SK-N-SH (cell line): Measurements from ENCODE around the gene ARID1B. TPM values are rescaled to one million over a fixed set of nuclear protein-coding genes. Genes with fewer than 3 reads are reported as not detected.

Experiments used
- CTCF ChIA-PET: fragments of 300-600, 350-600 bp; formaldehyde crosslinking; extraction: SDS; loops from one replicate; lab custom pipeline; 2021; lab: Yijun Ruan, JAX
- POLR2A ChIA-PET: fragments of 350-600 bp; sonication (Branson Sonifier 250); formaldehyde crosslinking; extraction: SDS; loops from one replicate; lab custom pipeline; 2020; ENCODE audit warnings: antibody characterized with exemption, inconsistent platforms; lab: Yijun Ruan, JAX
- DNase-seq: peaks from one replicate; pipeline ENCODE4 v3.0.0; 2012
- H2AFZ ChIP-seq: fragments of 200-600 bp; sonication (generic); 2 replicates; pipeline ENCODE4 v1.8.1; 2016; ENCODE audit warnings: antibody characterized with exemption, mild to moderate bottlenecking, low read depth
- H3F3A ChIP-seq: fragments of 200-600 bp; sonication (generic); replicated peaks from 2 replicates; pipeline ENCODE3; 2016; ENCODE audit warnings: antibody characterized with exemption, mild to moderate bottlenecking; ENCODE audit not compliant: insufficient read depth
- H3K27ac ChIP-seq, 2 experiments: fragments of 200-500 bp in 1 of 2; fragments of 200-600 bp in 1 of 2; sonication (Bioruptor generic) in 1 of 2; sonication (generic), shearing (Covaris generic) in 1 of 2; 2 replicates each; pipeline versions ENCODE4 v1.5.1 to v1.6.1; 2014 to 2016; ENCODE audit warnings: low read depth in 2 of 2, inconsistent platforms in 1 of 2, low read length in 1 of 2, mild to moderate bottlenecking in 1 of 2, mixed read lengths in 1 of 2
- H3K27me3 ChIP-seq: fragments of 200-600 bp; sonication (generic), shearing (Covaris generic); 2 replicates; pipeline ENCODE4 v1.6.1; 2016; ENCODE audit warnings: mixed run types; ENCODE audit not compliant: insufficient read depth
- H3K36me3 ChIP-seq, 2 experiments: fragments of 200-500 bp in 1 of 2; fragments of 200-600 bp in 1 of 2; sonication (Bioruptor generic) in 1 of 2; sonication (generic) in 1 of 2; replicated peaks in 1 of 2; 2 replicates each; pipeline versions ENCODE3 to v1.5.1; 2014 to 2016; ENCODE audit warnings: low read length in 1 of 2, mild to moderate bottlenecking in 1 of 2; ENCODE audit not compliant: insufficient read depth in 2 of 2, control insufficient read depth in 1 of 2
- H3K4me1 ChIP-seq, 2 experiments: fragments of 200-500 bp in 1 of 2; fragments of 200-600 bp in 1 of 2; sonication (Bioruptor generic) in 1 of 2; sonication (generic), shearing (Covaris generic) in 1 of 2; 2 replicates each; pipeline versions ENCODE4 v1.5.1 to v1.6.1; 2014 to 2016; ENCODE audit warnings: low read depth in 1 of 2, low read length in 1 of 2, mixed run types in 1 of 2; ENCODE audit not compliant: insufficient read depth in 2 of 2, control insufficient read depth in 1 of 2
- H3K4me2 ChIP-seq: fragments of 200-600 bp; sonication (generic), shearing (Covaris generic); 2 replicates; pipeline ENCODE4 v1.6.1; 2017; ENCODE audit warnings: mixed run types
- H3K4me3 ChIP-seq, 2 experiments: fragments of 200-500 bp in 1 of 2; fragments of 200-600 bp in 1 of 2; sonication (Bioruptor generic) in 1 of 2; sonication (generic), shearing (Covaris generic) in 1 of 2; 2 replicates each; pipeline versions ENCODE4 v1.5.1 to v1.8.1; 2014 to 2016; ENCODE audit warnings: low read depth in 2 of 2, inconsistent platforms in 1 of 2, low read length in 1 of 2, mild to moderate bottlenecking in 1 of 2, mixed read lengths in 1 of 2, moderate library complexity in 1 of 2
- H3K79me2 ChIP-seq: fragments of 200-600 bp; sonication (generic); 2 replicates; pipeline ENCODE4 v1.8.1; 2017; ENCODE audit warnings: mild to moderate bottlenecking; ENCODE audit not compliant: insufficient read depth
- H3K9ac ChIP-seq: fragments of 200-600 bp; sonication (generic); 2 replicates; pipeline ENCODE4 v1.6.1; 2017; ENCODE audit warnings: mixed run types
- H3K9me2 ChIP-seq: fragments of 200-600 bp; sonication (generic); 2 replicates; pipeline ENCODE4 v1.6.1; 2017; ENCODE audit warnings: mixed run types
- H3K9me3 ChIP-seq: fragments of 200-600 bp; sonication (generic); 2 replicates; pipeline ENCODE4 v1.6.1; 2017; ENCODE audit warnings: mixed run types, mild to moderate bottlenecking, moderate library complexity
- H4K20me1 ChIP-seq: fragments of 200-600 bp; sonication (generic); 2 replicates; pipeline ENCODE4 v1.6.1; 2017; ENCODE audit warnings: mild to moderate bottlenecking, mixed run types; ENCODE audit not compliant: insufficient read depth
- CHD2 ChIP-seq: fragments of 150-350 bp; IDR thresholded peaks from 2 replicates; pipeline ENCODE4 v1.6.1; 2018; ENCODE audit warnings: low read length; ENCODE audit not compliant: partially characterized antibody
- CTCF ChIP-seq: fragments of 200-600 bp; sonication (generic); IDR thresholded peaks from 2 replicates; pipeline ENCODE4 v1.6.1; 2017; ENCODE audit warnings: antibody characterized with exemption, mild to moderate bottlenecking, moderate library complexity
- ELF1 ChIP-seq: IDR thresholded peaks from 2 replicates; pipeline ENCODE4 v1.4.0; 2012
- GATA2 ChIP-seq: sonication (generic); formaldehyde crosslinking; IDR thresholded peaks from 2 replicates; pipeline ENCODE4 v1.5.0; 2020; ENCODE audit warnings: mild to moderate bottlenecking, missing genetic modification reagents
- IRF3 ChIP-seq: fragments of 150-350 bp; IDR thresholded peaks from 2 replicates; pipeline ENCODE4 v1.6.1; 2016; ENCODE audit warnings: mild to moderate bottlenecking, low read depth, low read length
- JUND ChIP-seq: IDR thresholded peaks from 2 replicates; pipeline ENCODE4 v1.4.0; 2012
- MAX ChIP-seq: IDR thresholded peaks from 2 replicates; pipeline ENCODE4 v1.4.0; 2012; ENCODE audit warnings: low read depth
- MXI1 ChIP-seq: IDR thresholded peaks from 2 replicates; pipeline ENCODE4 v1.6.1; 2012; ENCODE audit warnings: mild to moderate bottlenecking, low read depth, low read length, improper control_type of control experiment
- PBX3 ChIP-seq: IDR thresholded peaks from 2 replicates; pipeline ENCODE4; 2012
- POLR2AphosphoS5 ChIP-seq: IDR thresholded peaks from 2 replicates; pipeline ENCODE4 v1.6.1; 2012; ENCODE audit warnings: low read depth, low read length
- RAD21 ChIP-seq: IDR thresholded peaks from 2 replicates; pipeline ENCODE4 v1.6.1; 2012; ENCODE audit warnings: mild to moderate bottlenecking, low read length
- REST ChIP-seq: IDR thresholded peaks from 2 replicates; pipeline ENCODE4 v1.6.1; 2012; ENCODE audit warnings: mild to moderate bottlenecking, low read depth, low read length, moderate library complexity
- RFX5 ChIP-seq: IDR thresholded peaks from 2 replicates; pipeline ENCODE4 v1.6.1; 2012; ENCODE audit warnings: mild to moderate bottlenecking, improper control_type of control experiment, low read length
- TAF1 ChIP-seq: IDR thresholded peaks from 2 replicates; pipeline ENCODE4 v1.6.1; 2012; ENCODE audit warnings: low read depth, mild to moderate bottlenecking, low read length, moderate library complexity, borderline replicate concordance
- TCF12 ChIP-seq: IDR thresholded peaks from 2 replicates; pipeline ENCODE4 v1.4.0; 2012
- TEAD4 ChIP-seq: IDR thresholded peaks from 2 replicates; pipeline ENCODE4 v1.4.0; 2012; ENCODE audit warnings: mild to moderate bottlenecking, borderline replicate concordance; ENCODE audit not compliant: insufficient read depth
- USF1 ChIP-seq: IDR thresholded peaks from 2 replicates; pipeline ENCODE4 v1.4.0; 2012; ENCODE audit warnings: low read depth, borderline replicate concordance
- ZBTB33 ChIP-seq: IDR thresholded peaks from 2 replicates; pipeline ENCODE4 v1.4.0; 2012; ENCODE audit warnings: low read depth, borderline replicate concordance
- WGBS: methylation state at CpG from one replicate; pipeline ENCODE4 v1.1.6; 2017; ENCODE audit warnings: low lambda C conversion rate; 5-methylcytosine and 5-hydroxymethylcytosine counted together
- polyA plus RNA-seq, 3 experiments: library from polyadenylated mRNA; depleted of rRNA; stranded (reverse); fragments of >200 nt; gene quantifications; 2 replicates each; pipeline ENCODE4 v1.2.3, GENCODE V29; 2012

Gene ARID1B
- polyA plus RNA-seq, 1 of the 3 experiments (the other 2 are of a cell fraction), result 13.6 TPM

- H3K36me3 ChIP-seq, result peaks cover 0 to 5% of the 10 kb centered on the region in 2 experiments
- H3K27ac ChIP-seq, result no peak overlapping the region; a peak in 1 of 4 replicates
- H3K4me3 ChIP-seq, result no peak overlapping the region
- 79% methylated on average over 5 of the region's 5 CpGs for WGBS
- no peak overlapping the region for H3K4me2 ChIP-seq
- no peak for TF ChIP-seq PBX3
- TF ChIP-seq TCF12, result no peak
- TF ChIP-seq ZBTB33, result no peak
- no peak for TF ChIP-seq RAD21
- no peak for TF ChIP-seq CTCF
- TF ChIP-seq TAF1, result no peak
- no peak for TF ChIP-seq POLR2AphosphoS5
- no peak for TF ChIP-seq CHD2
- no peak for TF ChIP-seq GATA2 (CRISPR knock-in tag)
- TF ChIP-seq RFX5, result no peak
- TF ChIP-seq ELF1, result no peak
- no peak for TF ChIP-seq MXI1
- no peak for TF ChIP-seq TEAD4
- no peak for TF ChIP-seq REST
- no peak for TF ChIP-seq USF1
- TF ChIP-seq IRF3, result no peak
- TF ChIP-seq MAX, result no peak
- no peak for TF ChIP-seq JUND
- no peak for DNase-seq
- no peak overlapping the region for H3K9ac ChIP-seq
- no peaks in the 10 kb centered on the region for H3K27me3 ChIP-seq
- no peaks in the 10 kb centered on the region for H3F3A ChIP-seq
- ChIA-PET POLR2A (no interaction called here), CTCF (interaction anchor here (0.8 kb wide), 1 partner anchor 37 kb away, joined by 3 read pairs; no protein-coding TSS in a partner anchor)
- H3K9me3 ChIP-seq, result no peaks in the 10 kb centered on the region
- no peaks in the 10 kb centered on the region for H3K9me2 ChIP-seq
- H3K4me1 ChIP-seq, result peaks cover 0 to 19% of the 10 kb centered on the region in 2 experiments; a peak in 1 of 4 replicates
- H2AFZ ChIP-seq, result no peak overlapping the region
- peaks cover 100% of the 10 kb centered on the region for H3K79me2 ChIP-seq
- peaks cover 87% of the 10 kb centered on the region for H4K20me1 ChIP-seq
Observed at GRCh38 chr6:156870924-156871539, 93.9 kb downstream of the ARID1B start.
